Esophagus squamous epithelium (tissue), 5 donors: ENCODE measurements around the gene ULK4. TPM values are rescaled to one million over a fixed set of nuclear protein-coding genes. Genes with fewer than 3 reads are reported as not detected.
A peak's percentile ranks its signal among the peaks of the same experiment; 100 is the strongest.

Experiments
- DNase-seq: peaks from one replicate; lab custom pipeline; 2025; lab: John Stamatoyannopoulos, UW
- H3K27ac ChIP-seq, 4 donors: fragments of 200-600 bp; sonication (generic); one replicate each; pipeline ENCODE4 v1.5.1; 2016 to 2019; ENCODE audit warnings: mild to moderate bottlenecking in 1 of 4
- H3K27me3 ChIP-seq, 4 donors: fragments of 200-600 bp; sonication (generic); 1 replicate in 3 of 4; 2 replicates in 1 of 4; pipeline versions ENCODE4 v1.5.1 to v1.6.0; 2017 to 2021; ENCODE audit warnings: antibody characterized with exemption in 1 of 4
- H3K36me3 ChIP-seq, 3 donors: fragments of 200-600 bp; sonication (generic); one replicate each; pipeline ENCODE4 v1.5.1; 2016 to 2019
- H3K4me1 ChIP-seq, 3 donors: fragments of 200-600 bp; sonication (generic); one replicate each; pipeline ENCODE4 v1.5.1; 2017 to 2019
- H3K4me3 ChIP-seq, 4 donors: fragments of 200-600 bp; sonication (generic); 1 replicate in 3 of 4; 2 replicates in 1 of 4; pipeline ENCODE4 v1.5.1; 2016 to 2019; ENCODE audit warnings: mild to moderate bottlenecking in 2 of 4, moderate library complexity in 1 of 4
- H3K9me3 ChIP-seq, 3 donors: fragments of 200-600 bp; sonication (generic); one replicate each; pipeline ENCODE4 v1.5.1; 2016 to 2019
- POLR2A ChIP-seq, 4 donors: fragments of 450-650 bp; IDR thresholded peaks; one replicate each; pipeline ENCODE4 v1.6.1; 2017; ENCODE audit warnings: antibody characterized with exemption in 4 of 4, mild to moderate bottlenecking in 4 of 4, moderate library complexity in 3 of 4
- WGBS, 2 donors: methylation state at CpG; one replicate each; pipeline ENCODE4 v1.1.5; 2018; 5-methylcytosine and 5-hydroxymethylcytosine counted together
- intact Hi-C: fragments of 100-400 bp; cut with DNase I; formaldehyde crosslinking; loops from one replicate; pipeline ENCODE4 v1.15.0; 2022
- total RNA-seq, 4 donors: library from RNA; depleted of rRNA; stranded (reverse); fragments of >200 nt; gene quantifications; one replicate each; pipeline ENCODE4 v1.1.0, GENCODE V29; 2016
- TF ChIP-seq, protein P1 (sequence below), 6 experiments: fragments of 450-650 bp in 4 of 6; fragments of 200-600 bp in 2 of 6; sonication (generic) in 2 of 6; IDR thresholded peaks; one replicate each; pipeline ENCODE4 v1.5.1; 2016 to 2019; ENCODE audit warnings: antibody characterized with exemption in 6 of 6, mild to moderate bottlenecking in 4 of 6, moderate library complexity in 4 of 6
- donor health status: DM: yes; HTN: yes; CAD: no.

ULK4 gene
- total RNA-seq, 4 donors from 2014 or later: 2.2 to 11.4 (median 7.9) TPM

- no peak for TF ChIP-seq POLR2A (IDR thresholded peaks at IDR 0.05)
- TF ChIP-seq, protein P1, sequence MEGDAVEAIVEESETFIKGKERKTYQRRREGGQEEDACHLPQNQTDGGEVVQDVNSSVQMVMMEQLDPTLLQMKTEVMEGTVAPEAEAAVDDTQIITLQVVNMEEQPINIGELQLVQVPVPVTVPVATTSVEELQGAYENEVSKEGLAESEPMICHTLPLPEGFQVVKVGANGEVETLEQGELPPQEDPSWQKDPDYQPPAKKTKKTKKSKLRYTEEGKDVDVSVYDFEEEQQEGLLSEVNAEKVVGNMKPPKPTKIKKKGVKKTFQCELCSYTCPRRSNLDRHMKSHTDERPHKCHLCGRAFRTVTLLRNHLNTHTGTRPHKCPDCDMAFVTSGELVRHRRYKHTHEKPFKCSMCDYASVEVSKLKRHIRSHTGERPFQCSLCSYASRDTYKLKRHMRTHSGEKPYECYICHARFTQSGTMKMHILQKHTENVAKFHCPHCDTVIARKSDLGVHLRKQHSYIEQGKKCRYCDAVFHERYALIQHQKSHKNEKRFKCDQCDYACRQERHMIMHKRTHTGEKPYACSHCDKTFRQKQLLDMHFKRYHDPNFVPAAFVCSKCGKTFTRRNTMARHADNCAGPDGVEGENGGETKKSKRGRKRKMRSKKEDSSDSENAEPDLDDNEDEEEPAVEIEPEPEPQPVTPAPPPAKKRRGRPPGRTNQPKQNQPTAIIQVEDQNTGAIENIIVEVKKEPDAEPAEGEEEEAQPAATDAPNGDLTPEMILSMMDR (IDR thresholded peaks at IDR 0.05): no peak
- no peaks in the 10 kb centered on the region for H3K36me3 ChIP-seq
- intact Hi-C loops: no loop called here
- no peaks in the 10 kb centered on the region for H3K27me3 ChIP-seq
- H3K4me3 ChIP-seq: peak overlapping the region in 1 of 4 donors; percentile 1
- DNase-seq: no peak
- 71 to 73% methylated on average over 1 of the region's 1 CpG for WGBS, 2 donors
- no peaks in the 10 kb centered on the region for H3K9me3 ChIP-seq
- no peak overlapping the region for H3K27ac ChIP-seq
- peaks cover 15 to 85% (median 47%) of the 10 kb centered on the region in 3 donors for H3K4me1 ChIP-seq
Observed at GRCh38 chr3:41204369-41204768, 757.5 kb downstream of the ULK4 start.

DNA sequence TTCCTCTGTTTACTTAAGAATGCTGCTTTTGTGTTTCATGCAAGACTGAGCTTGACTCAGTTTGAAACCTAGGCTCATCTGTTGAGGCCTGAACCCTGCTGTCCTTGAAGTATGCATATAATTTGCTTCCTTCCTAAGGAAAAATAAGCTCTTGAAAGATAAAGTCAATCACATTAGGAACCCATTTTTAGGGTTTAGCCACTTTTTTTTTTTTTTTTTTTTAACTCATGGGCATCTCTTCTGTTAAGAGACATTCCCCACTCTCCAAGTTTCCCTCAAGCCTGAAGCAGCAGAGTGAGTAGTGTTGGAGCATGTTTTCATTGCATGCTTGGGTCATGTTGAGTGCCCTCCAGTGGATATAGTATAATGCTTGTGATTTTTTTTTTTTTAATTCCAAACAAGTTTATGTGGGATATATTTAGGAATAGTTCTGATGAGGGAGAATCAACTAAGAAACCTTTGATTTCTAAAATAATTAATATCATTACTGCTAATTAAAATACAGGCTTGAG lies 759.0 kb downstream of the ULK4 start:
- Histone ChIP-seq H3K36me3 (no peaks in the 10 kb centered on the region), H3K27me3 (no peaks in the 10 kb centered on the region), H3K4me1 (peaks cover 15 to 77% (median 47%) of the 10 kb centered on the region in 3 donors), H3K9me3 (no peaks in the 10 kb centered on the region), H3K4me3 (peak overlapping the region in 3 of 4 donors; percentile 87 to 95 (median 93)), H3K27ac (peak overlapping the region in 3 of 4 donors; percentile 7 to 99 (median 99))
- no peak for DNase-seq
- intact Hi-C loops: no loop called here
- TF ChIP-seq POLR2A (IDR thresholded peaks at IDR 0.05): no peak
- TF ChIP-seq, protein P1 (IDR thresholded peaks at IDR 0.05): peak in 5 of 6 experiments; percentile 9 to 42 (median 31)

DNA sequence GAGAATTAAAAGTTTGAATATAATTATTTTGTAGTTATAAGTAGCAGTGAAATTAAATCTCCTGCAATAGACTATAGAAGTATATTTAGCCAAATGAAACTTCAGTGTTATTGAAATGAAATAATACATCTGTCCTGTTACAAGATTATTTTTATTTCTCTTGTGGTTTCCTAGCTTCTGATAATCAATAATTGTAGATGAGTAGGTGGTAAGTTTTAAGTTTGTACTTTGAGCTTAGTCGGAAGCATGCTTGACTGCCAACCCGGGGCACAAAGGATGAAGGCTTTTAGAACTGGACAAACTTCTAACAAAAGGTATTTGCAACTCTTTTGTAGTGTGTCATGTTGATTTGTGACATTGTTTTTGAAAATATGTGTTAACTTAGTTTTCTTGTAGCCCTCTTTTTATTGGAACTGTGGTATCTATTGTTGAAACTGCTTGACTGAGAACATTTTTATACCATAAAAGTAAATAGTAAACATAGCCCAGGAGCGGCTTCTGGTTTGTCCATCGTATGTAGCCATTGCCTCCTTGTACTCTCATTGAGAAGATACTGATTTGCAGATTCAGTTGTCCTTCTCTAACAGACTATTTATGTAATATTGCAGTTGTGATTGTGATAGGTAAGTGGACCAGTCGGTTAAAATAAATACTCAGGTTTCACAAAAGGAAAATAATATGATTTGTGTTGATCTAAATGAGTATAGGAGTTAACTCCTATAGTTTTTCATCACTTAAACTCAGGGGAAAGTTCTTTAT lies 759.6 kb downstream of the ULK4 start:
- WGBS, 2 donors: 19 to 21% methylated on average over 5 of the region's 5 CpGs
- intact Hi-C loops: no loop called here
- H3K4me3 ChIP-seq: peak overlapping the region; percentile 87 to 95 (median 94)
- peak overlapping the region; percentile 2 to 99 (median 53) for H3K27ac ChIP-seq
- H3K27me3 ChIP-seq: no peaks in the 10 kb centered on the region
- TF ChIP-seq POLR2A (IDR thresholded peaks at IDR 0.05): no peak
- TF ChIP-seq, protein P1 (IDR thresholded peaks at IDR 0.05): no peak
- DNase-seq: no peak
- H3K36me3 ChIP-seq: no peaks in the 10 kb centered on the region
- no peaks in the 10 kb centered on the region for H3K9me3 ChIP-seq
- peaks cover 15 to 70% (median 41%) of the 10 kb centered on the region in 3 donors for H3K4me1 ChIP-seq

DNA sequence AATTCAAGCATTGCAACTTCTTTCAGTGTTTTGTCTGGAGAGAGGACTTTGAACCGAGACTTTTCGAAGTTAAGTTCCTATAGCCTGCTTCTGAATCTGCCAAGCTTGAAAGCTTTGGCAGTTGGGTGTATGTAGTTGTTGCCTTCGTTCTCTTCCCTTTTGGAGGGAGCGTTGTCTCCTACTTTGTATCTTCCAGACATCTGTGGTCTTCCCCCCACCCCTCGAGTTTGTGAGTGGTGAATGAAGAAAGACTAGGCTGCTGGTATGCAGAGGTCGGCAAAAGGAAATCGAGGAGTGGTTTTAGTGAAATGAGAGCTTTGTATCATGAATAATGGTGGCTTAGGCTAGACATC lies 761.3 kb downstream of the ULK4 start:
- 0 to 2% methylated on average over 7 of the region's 7 CpGs for WGBS, 2 donors
- Histone ChIP-seq H3K4me1 (peaks cover 15 to 54% (median 25%) of the 10 kb centered on the region in 3 donors), H3K36me3 (no peaks in the 10 kb centered on the region), H3K27me3 (no peaks in the 10 kb centered on the region), H3K4me3 (peak overlapping the region; percentile 87 to 95 (median 94)), H3K27ac (peak overlapping the region; percentile 98 to 99 (median 99)), H3K9me3 (no peaks in the 10 kb centered on the region)
- intact Hi-C loops: no loop called here
- TF ChIP-seq POLR2A (IDR thresholded peaks at IDR 0.05): peak in 1 of 4 donors; percentile 4
- TF ChIP-seq, protein P1 (IDR thresholded peaks at IDR 0.05): no peak
- DNase-seq: no peak
